T-helper 1 cell (primary cell): ENCODE measurements around the gene EHF.
"Not testable (repeated sequence)": the region's sequence is repeated elsewhere in the genome, so short reads cannot be mapped to it uniquely, and the experiment has no call there.

Experiments used
- DNase-seq, 5 donors: peaks; one replicate each; pipeline ENCODE4 v3.0.0-alpha.2; 2012 to 2020

EHF gene

GRCh38 chr11:34671946-34672345 is 51.1 kb downstream of the EHF start:
- DNase-seq = no peak

GRCh38 chr11:34674038-34674437 is 53.1 kb downstream of the EHF start:
- no peak for DNase-seq

GRCh38 chr11:34676227-34676626 is 55.3 kb downstream of the EHF start:
- no peak for DNase-seq

GRCh38 chr11:34679681-34680080 is 58.8 kb downstream of the EHF start:
- DNase-seq = no peak

- no peak for DNase-seq
Observed at GRCh38 chr11:34680206-34680605, 59.3 kb downstream of the EHF start.

GRCh38 chr11:34680918-34681586 is 60.2 kb downstream of the EHF start:
- DNase-seq = no peak

GRCh38 chr11:34682825-34683224 is 61.9 kb downstream of the EHF start:
- DNase-seq = no peak

- DNase-seq = no peak
Observed at GRCh38 chr11:34683396-34683795, 62.5 kb downstream of the EHF start.

- no peak for DNase-seq
Observed at GRCh38 chr11:34685864-34686263, 65.0 kb downstream of the EHF start.

GRCh38 chr11:34692299-34692698 is 71.4 kb downstream of the EHF start:
- not testable (repeated sequence) for DNase-seq

- no peak for DNase-seq
Observed at GRCh38 chr11:34696862-34697261, 76.0 kb downstream of the EHF start.

GRCh38 chr11:34706709-34707461 is 86.0 kb downstream of the EHF start:
- DNase-seq = no peak

GRCh38 chr11:34707462-34707840 is 86.6 kb downstream of the EHF start:
- no peak for DNase-seq
